ENCODE results near the gene CDC7. TPM values are rescaled to one million over a fixed set of nuclear protein-coding genes. Genes with fewer than 3 reads are reported as not detected.
A peak's percentile ranks its signal among the peaks of the same experiment; 100 is the strongest.

CDC7 gene
- total RNA-seq, 1 donor from 2014 or later: 156 TPM

- peak overlapping the region; percentile 86 for H3K4me2 ChIP-seq
- Mint-ChIP-seq H3K36me3 (peaks cover 4% of the 10 kb centered on the region), H3K27me3 (ENCODE audit: insufficient read depth, low read depth) (no peaks in the 10 kb centered on the region), H3K9me3 (no peaks in the 10 kb centered on the region), H3K4me1 (peaks cover 22% of the 10 kb centered on the region), H3K27ac (no peak overlapping the region), H3K4me3 (no peak overlapping the region)
- H3K4me3 ChIP-seq: peak overlapping the region; percentile 71
- H3K79me2 ChIP-seq (ENCODE audit: low read depth): peaks cover 58% of the 10 kb centered on the region
- H3K9me3 ChIP-seq (ENCODE audit: low read depth): no peaks in the 10 kb centered on the region
- DNase-seq (ENCODE audit: low spot score): no peak
- H3K4me1 ChIP-seq: peaks cover 44% of the 10 kb centered on the region
- no peaks in the 10 kb centered on the region for H3K36me3 ChIP-seq
- H2AFZ ChIP-seq (replicated peaks): peak overlapping the region; percentile 95
- peaks cover 37% of the 10 kb centered on the region for H3F3A ChIP-seq (ENCODE audit: low read depth)
- TF ChIP-seq EZH2 (IDR thresholded peaks at IDR 0.05) (no peak), EZH2phosphoT487 (IDR thresholded peaks at IDR 0.05) (no peak)
- TF ChIP-seq, protein P1, sequence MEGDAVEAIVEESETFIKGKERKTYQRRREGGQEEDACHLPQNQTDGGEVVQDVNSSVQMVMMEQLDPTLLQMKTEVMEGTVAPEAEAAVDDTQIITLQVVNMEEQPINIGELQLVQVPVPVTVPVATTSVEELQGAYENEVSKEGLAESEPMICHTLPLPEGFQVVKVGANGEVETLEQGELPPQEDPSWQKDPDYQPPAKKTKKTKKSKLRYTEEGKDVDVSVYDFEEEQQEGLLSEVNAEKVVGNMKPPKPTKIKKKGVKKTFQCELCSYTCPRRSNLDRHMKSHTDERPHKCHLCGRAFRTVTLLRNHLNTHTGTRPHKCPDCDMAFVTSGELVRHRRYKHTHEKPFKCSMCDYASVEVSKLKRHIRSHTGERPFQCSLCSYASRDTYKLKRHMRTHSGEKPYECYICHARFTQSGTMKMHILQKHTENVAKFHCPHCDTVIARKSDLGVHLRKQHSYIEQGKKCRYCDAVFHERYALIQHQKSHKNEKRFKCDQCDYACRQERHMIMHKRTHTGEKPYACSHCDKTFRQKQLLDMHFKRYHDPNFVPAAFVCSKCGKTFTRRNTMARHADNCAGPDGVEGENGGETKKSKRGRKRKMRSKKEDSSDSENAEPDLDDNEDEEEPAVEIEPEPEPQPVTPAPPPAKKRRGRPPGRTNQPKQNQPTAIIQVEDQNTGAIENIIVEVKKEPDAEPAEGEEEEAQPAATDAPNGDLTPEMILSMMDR (IDR thresholded peaks at IDR 0.05): no peak
- H3K27ac ChIP-seq: peak overlapping the region; percentile 96
- peaks cover 47% of the 10 kb centered on the region for H4K20me1 ChIP-seq (ENCODE audit: low read depth)
- no peaks in the 10 kb centered on the region for H3K27me3 ChIP-seq
- H3K9ac ChIP-seq: peak overlapping the region; percentile 77
Measured at GRCh38 chr1:91501971-91502671, 1.5 kb downstream of the CDC7 start.

GRCh38 chr1:91502672-91503184 lies 2.1 kb downstream of the CDC7 start:
- H3K36me3 Mint-ChIP-seq: peaks cover 4% of the 10 kb centered on the region
- H3K4me3 Mint-ChIP-seq: no peak overlapping the region
- Histone ChIP-seq H4K20me1 (ENCODE audit: low read depth) (peaks cover 53% of the 10 kb centered on the region), H3K4me3 (peak overlapping the region; percentile 71), H3K27ac (peak overlapping the region; percentile 96), H3K9ac (peak overlapping the region; percentile 77), H3K4me2 (peak overlapping the region; percentile 86), H3K27me3 (no peaks in the 10 kb centered on the region), H3K79me2 (ENCODE audit: low read depth) (peaks cover 64% of the 10 kb centered on the region), H3F3A (ENCODE audit: low read depth) (peaks cover 37% of the 10 kb centered on the region), H3K4me1 (peaks cover 44% of the 10 kb centered on the region), H3K36me3 (peaks cover under 1% of the 10 kb centered on the region), H2AFZ (replicated peaks) (no peak overlapping the region), H3K9me3 (ENCODE audit: low read depth) (no peaks in the 10 kb centered on the region)
- TF ChIP-seq, protein P1 (IDR thresholded peaks at IDR 0.05): peak; percentile 19
- TF ChIP-seq EZH2phosphoT487 (IDR thresholded peaks at IDR 0.05): no peak
- H3K27me3 Mint-ChIP-seq (ENCODE audit: insufficient read depth, low read depth): no peaks in the 10 kb centered on the region
- peaks cover 22% of the 10 kb centered on the region for H3K4me1 Mint-ChIP-seq
- no peaks in the 10 kb centered on the region for H3K9me3 Mint-ChIP-seq
- peak; percentile 23 for DNase-seq (ENCODE audit: low spot score)
- H3K27ac Mint-ChIP-seq: no peak overlapping the region

GRCh38 chr1:91503332-91503900 lies 2.8 kb downstream of the CDC7 start:
- Histone ChIP-seq H3K4me2 (peak overlapping the region; percentile 86), H3K4me3 (peak overlapping the region; percentile 71), H2AFZ (replicated peaks) (no peak overlapping the region), H3K36me3 (peaks cover 7% of the 10 kb centered on the region), H3K27me3 (no peaks in the 10 kb centered on the region), H3K27ac (no peak overlapping the region), H3K9me3 (ENCODE audit: low read depth) (no peaks in the 10 kb centered on the region), H3K4me1 (peaks cover 44% of the 10 kb centered on the region), H4K20me1 (ENCODE audit: low read depth) (peaks cover 54% of the 10 kb centered on the region), H3K9ac (no peak overlapping the region), H3K79me2 (ENCODE audit: low read depth) (peaks cover 71% of the 10 kb centered on the region), H3F3A (ENCODE audit: low read depth) (peaks cover 37% of the 10 kb centered on the region)
- DNase-seq (ENCODE audit: low spot score): no peak
- peaks cover 22% of the 10 kb centered on the region for H3K4me1 Mint-ChIP-seq
- no peak overlapping the region for H3K27ac Mint-ChIP-seq
- H3K36me3 Mint-ChIP-seq: peaks cover 4% of the 10 kb centered on the region
- no peaks in the 10 kb centered on the region for H3K9me3 Mint-ChIP-seq
- TF ChIP-seq EZH2phosphoT487 (IDR thresholded peaks at IDR 0.05): no peak
- TF ChIP-seq, protein P1 (IDR thresholded peaks at IDR 0.05): no peak
- no peak for TF ChIP-seq EZH2 (IDR thresholded peaks at IDR 0.05)
- no peaks in the 10 kb centered on the region for H3K27me3 Mint-ChIP-seq (ENCODE audit: insufficient read depth, low read depth)
- H3K4me3 Mint-ChIP-seq: no peak overlapping the region

Measured in neural progenitor cell (in vitro differentiated cells).